Skin epidermis (tissue), 12 donors: ENCODE data around the gene NEMF.
"Not testable (repeated sequence)": the region's sequence is repeated elsewhere in the genome, so short reads cannot be mapped to it uniquely, and the experiment has no call there.

Experiments
- H3K27ac ChIP-seq, 21 experiments: fragments of 200-600 bp; sonication (generic) in 11 of 21; one replicate each; pipeline ENCODE4 v1.5.0; 2020; ENCODE audit warnings: mild to moderate bottlenecking in 3 of 21, inconsistent platforms in 2 of 21, moderate library complexity in 2 of 21
- H3K4me3 ChIP-seq, 7 experiments: fragments of 200-600 bp; sonication (generic) in 2 of 7; one replicate each; pipeline ENCODE4 v1.5.0; 2020; ENCODE audit warnings: inconsistent platforms in 2 of 7, mild to moderate bottlenecking in 2 of 7, moderate library complexity in 1 of 7

Gene NEMF

GRCh38 chr14:49768301-49769121 lies 84.1 kb downstream of the NEMF start:
- Histone ChIP-seq H3K4me3 (peak overlapping the region; percentile 78 to 99 (median 86)), H3K27ac (peak overlapping the region; percentile 77 to 99 (median 97))

GRCh38 chr14:49767571-49768300 lies 84.9 kb downstream of the NEMF start, which contains the start of gene KLHDC2:
Gene KLHDC2, plus strand, starts transcription at chr14:49768153. Its CDS starts 316 bp downstream, at chr14:49768469.
- Histone ChIP-seq H3K4me3 (peak within 1 kb of the TSS; percentile 78 to 99 (median 86)), H3K27ac (peak within 1 kb of the TSS; percentile 77 to 99 (median 97))

GRCh38 chr14:49767270-49767570 lies 85.4 kb downstream of the NEMF start:
- Histone ChIP-seq H3K27ac (peak overlapping the region; percentile 63 to 99 (median 97)), H3K4me3 (peak overlapping the region; percentile 78 to 99 (median 86))

GRCh38 chr14:49766839-49767238 lies 85.7 kb downstream of the NEMF start:
- peak overlapping the region; percentile 78 to 99 (median 86) for H3K4me3 ChIP-seq
- peak overlapping the region; percentile 63 to 99 (median 97) for H3K27ac ChIP-seq

- no peak overlapping the region for H3K27ac ChIP-seq
- H3K4me3 ChIP-seq: no peak overlapping the region
Measured at GRCh38 chr14:49761839-49762551, 90.6 kb downstream of the NEMF start.

GRCh38 chr14:49755378-49755777 lies 97.2 kb downstream of the NEMF start:
- Histone ChIP-seq H3K4me3 (no peak overlapping the region), H3K27ac (no peak overlapping the region)

GRCh38 chr14:49754570-49755097 lies 98.0 kb downstream of the NEMF start:
- Histone ChIP-seq H3K27ac (no peak overlapping the region), H3K4me3 (no peak overlapping the region)

- H3K4me3 ChIP-seq, H3K27ac ChIP-seq: not testable (repeated sequence)
Measured at GRCh38 chr14:49746476-49746875, 106.1 kb downstream of the NEMF start.

- no peak overlapping the region for H3K4me3 ChIP-seq
- no peak overlapping the region for H3K27ac ChIP-seq
Measured at GRCh38 chr14:49745191-49745590, 107.4 kb downstream of the NEMF start.

- not testable (repeated sequence) for H3K4me3 ChIP-seq, H3K27ac ChIP-seq
Measured at GRCh38 chr14:49735669-49736068, 116.9 kb downstream of the NEMF start.

- Histone ChIP-seq H3K4me3 (no peak overlapping the region), H3K27ac (no peak overlapping the region)
Measured at GRCh38 chr14:49733836-49734235, 118.8 kb downstream of the NEMF start.

GRCh38 chr14:49732896-49733295 lies 119.7 kb downstream of the NEMF start:
- Histone ChIP-seq H3K4me3 (no peak overlapping the region), H3K27ac (no peak overlapping the region)
